NCI-H510A treated with DMSO at 0.1 percent for 48 hours (cell line): Measurements from ENCODE around the gene USH1C.

Experiments
- DNase-seq: peaks from one replicate; lab custom pipeline; 2025; lab: John Stamatoyannopoulos, UW

USH1C gene

DNA sequence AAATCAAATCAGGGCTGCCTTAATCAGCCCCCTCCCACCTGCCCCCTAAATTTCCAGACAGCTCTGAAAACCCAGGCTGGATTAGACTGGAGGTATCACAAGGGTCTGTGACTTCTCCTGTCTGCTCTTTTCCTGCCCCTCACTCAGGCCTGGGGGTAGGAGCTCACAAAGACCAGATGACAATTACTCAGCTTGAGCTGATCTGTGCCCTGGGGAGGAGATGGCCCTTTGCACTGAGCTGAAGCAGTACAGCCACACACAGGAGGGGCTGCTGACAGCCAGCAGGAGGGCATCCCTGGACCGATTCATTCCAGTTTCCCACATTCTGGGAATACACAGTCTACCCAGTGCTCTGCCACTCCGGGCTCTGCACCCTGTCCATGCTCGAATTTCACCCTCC is 71.7 kb downstream of the USH1C start:
- no peak for DNase-seq

DNA sequence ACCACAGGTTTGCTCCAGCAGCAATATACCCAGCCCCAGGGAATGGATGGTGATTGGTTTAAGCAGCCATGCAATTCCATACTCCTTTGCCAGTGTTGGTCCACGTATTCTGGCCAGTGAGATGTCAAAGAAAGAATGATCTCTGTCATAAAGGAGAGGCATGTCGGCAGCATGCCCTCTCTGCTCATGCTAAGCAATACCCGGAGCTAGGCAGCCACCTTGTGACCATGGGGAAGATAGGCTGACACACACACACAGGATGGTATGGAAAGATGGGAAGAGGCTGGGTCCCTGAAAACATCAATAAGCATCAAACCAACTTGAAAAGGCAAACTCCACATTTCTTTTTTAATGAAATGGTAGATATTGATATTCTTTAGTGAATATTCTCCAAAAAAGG is 72.7 kb downstream of the USH1C start:
- DNase-seq = no peak

DNA sequence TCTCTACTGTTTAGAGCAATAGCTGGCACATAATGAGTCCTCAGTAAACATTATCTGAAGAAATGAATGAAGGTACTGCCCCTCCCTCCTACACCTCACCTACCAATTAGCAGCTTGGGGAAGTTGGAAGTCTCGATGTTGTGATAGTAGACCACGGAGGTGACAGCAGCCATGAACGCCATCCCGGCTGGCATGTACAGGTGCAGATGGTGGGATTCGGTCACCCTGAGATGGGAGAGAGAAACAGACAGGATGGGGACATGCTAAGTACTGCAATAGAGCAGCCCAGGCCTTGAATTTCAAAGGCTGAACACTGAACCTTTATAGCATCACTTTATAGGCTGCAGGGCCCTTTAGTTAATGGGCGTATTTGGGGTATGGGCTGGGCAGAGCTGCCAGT is 74.2 kb downstream of the USH1C start:
- DNase-seq = no peak

DNA sequence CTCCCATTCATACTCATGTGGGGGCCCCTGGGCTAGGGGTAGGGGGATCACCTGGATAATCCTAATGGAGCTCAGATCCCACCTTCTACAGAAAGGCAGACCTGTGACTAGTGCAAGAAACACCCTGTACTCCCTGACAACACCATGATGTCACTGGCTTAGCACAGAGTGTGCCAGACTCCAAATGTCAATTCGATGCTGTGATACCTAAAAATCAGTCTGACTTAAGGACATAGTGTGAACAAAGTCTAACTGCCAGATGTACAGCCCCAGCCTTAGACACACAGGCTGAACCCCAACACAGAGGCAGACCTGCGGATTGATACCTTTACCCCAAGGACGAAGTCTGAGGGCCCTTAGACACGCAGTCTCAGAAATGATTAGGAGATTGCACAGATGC is 76.1 kb downstream of the USH1C start:
- DNase-seq = no peak

DNA sequence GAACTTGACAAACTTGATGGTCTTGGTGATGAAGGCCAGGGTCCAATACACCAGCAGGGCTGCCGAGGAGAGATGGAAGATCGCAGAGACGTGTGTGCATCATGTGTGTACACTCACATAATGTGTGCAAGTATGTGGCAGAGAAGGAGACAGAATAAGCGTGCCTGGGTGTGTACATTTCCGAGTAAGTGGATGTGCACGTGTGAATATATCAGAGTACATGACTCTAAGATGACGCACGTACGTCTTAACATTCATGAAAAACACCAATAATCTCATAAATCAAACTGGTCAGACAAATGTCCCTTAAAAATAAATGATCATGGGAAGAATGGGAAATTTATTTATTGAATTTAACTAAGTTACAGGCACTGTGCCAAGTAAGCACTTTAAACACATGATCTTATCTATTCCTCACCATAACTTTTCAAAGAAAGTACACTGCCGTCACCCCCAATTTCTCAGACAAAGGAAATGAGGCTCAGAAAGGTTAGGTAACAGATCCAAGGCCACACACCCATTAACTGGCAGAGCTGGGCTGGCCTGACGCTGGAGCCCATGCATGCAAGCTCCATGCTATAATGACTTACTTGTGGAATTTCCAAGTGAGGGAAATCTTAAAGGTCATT is 80.6 kb downstream of the USH1C start:
- no peak for DNase-seq

DNA sequence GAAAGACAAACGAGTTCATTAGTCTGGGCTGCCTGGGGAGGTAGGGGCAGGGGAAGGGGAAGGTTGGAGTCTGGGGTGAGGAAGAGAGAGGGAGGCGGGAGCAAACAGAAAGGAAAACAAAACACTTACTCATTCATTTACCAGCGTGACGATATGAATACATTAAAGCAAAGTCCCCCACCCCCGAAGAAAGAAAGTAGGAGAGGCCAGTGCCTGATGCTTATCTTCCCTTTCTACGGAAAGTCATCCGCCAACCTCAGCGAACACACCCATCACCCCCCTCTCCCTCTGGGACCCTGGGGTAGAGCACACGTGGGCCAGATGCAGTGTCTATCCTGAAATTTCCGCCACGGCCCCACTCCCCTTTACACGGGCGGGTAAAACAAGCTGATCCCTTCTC is 81.3 kb downstream of the USH1C start:
- DNase-seq = no peak

DNA sequence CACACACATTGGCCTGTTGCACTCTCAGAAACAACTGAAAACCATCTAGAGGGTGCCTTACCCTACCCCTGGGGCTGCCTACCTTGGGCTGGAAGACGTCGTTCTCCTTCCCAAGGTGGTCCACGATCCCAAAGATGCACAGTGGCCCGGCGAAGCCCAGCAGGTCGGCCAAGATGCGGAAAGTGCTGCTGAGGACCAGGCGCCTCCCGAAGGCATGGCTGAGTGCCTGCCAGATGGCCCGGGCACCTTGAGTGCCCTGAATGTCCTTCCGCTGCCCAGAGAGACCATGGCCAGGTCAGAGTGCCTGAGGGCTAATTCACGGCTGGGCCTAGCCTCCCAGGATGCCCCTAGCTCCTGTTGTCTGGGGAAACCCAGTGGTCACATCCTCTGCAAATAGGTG is 83.8 kb downstream of the USH1C start:
- no peak for DNase-seq

DNA sequence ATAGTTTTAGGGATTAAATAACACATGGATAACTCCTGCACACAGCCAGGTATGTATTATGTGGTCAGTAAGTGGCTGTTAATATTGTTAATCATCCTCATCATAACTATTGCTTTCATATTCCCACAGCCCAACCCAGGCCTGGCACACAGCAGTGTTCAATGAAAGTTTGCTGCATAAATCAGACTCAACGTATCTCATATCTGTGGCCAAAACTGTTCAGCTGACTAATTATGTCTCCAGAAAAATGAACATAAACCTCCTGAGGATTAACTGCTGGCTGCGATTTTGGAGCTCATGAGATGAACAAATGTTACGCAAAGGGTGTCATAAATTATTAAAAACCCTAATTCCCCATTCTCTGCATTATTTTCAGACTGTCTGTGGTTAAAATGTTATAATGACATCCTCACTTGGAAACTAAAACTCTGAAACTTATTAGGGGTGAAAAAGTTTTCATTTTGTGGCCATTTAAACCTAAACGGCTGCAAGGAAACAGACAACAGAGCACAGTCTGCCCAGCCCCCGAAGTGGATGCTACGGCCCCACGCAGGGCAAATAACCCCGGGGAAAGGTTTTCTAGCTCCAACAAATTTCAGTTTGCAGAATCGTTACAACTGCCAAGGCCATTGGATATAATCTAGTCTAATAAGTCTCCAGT is 84.8 kb downstream of the USH1C start:
- no peak for DNase-seq

DNA sequence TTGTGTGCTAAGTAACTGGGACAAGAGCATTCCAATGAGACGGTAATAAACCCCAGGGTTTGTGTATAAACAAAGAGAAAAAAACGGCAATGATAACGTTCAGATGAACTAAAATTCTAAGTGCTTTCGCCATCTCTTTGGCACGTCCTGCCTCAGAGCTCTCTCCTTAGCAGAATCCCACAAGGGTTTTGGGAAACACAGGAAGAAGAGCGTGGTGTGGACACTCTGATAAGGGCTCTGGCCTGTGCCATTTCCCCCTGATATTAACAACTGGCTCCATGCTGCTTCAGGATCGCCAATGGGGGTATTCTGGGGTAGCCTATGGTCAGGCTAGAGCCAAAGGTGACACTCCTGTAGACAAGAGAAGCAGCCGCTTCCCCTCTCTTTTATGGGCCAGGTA is 85.9 kb downstream of the USH1C start:
- no peak for DNase-seq

DNA sequence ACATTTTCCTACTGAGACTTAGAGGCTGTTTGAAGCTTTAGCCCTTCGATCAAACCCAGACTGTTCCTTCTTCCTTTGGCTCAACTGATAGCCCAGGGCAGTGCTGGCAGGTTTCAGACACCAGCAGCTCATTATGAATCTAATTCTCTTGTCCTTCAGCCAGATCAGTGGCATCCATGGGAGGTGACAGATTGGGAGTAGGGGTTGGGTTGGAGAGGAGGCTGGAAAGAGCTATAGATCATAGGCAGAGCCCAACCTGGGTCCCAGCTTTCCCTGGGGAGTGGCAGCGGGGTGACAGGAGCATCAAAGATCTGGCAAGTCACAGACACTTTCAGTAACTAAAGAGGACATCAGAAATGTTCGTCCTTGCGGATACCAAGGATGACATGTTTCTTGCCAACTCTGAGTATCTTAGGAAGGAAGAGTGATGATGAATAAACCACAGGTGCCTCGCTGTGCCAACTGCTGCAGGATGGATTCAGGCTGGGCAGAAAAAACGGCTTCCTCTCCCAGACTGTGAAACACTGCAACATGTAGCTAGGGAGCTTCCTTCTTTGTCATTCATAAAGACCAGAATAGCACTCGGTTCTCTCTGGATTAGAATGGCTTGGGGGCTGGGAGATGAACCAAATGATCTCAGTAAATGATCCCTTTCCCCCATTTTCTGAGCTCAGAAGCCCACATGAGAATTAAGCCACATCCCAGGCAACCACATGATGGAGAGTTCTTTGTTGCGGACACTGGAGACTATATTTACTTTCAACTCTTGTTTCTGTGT is 86.6 kb downstream of the USH1C start:
- DNase-seq = no peak

DNA sequence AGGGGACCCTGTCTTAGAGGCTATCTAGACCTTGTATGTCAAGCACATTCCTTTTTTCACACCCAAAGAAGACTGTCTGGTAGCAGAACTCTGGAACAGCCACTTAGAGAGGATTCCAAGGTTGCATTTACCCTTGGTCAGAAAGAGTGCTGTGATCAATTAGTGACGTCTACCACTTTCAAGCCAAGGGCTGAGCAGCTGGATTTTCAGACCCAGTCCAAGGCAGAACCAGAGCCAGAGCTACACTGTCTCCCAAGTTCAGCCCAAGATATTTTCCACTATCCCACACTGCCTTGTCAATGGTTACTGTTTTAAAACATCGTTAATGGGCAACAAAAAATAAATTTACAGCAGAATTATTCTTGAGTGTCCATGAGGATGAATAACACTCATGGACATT is 91.5 kb downstream of the USH1C start:
- DNase-seq = no peak

DNA sequence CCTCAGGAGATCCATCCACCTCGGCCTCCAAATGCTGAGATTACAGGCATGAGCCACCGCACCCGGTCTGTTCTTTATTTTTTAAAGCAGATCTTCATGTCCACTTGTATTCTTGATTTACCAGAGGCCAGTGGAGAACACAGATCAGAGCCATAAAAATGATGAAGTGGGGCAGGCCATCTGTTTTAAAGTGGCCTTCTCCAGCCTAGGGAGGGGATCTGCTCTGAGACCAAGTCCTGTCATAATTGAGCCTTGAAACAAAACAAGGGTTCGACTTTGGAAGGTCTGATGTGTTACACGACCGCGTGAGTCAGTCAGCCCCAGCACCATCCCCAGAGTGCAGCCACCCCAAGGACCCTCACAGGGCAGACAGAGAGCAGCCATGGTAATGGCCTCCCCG is 95.1 kb downstream of the USH1C start:
- no peak for DNase-seq

DNA sequence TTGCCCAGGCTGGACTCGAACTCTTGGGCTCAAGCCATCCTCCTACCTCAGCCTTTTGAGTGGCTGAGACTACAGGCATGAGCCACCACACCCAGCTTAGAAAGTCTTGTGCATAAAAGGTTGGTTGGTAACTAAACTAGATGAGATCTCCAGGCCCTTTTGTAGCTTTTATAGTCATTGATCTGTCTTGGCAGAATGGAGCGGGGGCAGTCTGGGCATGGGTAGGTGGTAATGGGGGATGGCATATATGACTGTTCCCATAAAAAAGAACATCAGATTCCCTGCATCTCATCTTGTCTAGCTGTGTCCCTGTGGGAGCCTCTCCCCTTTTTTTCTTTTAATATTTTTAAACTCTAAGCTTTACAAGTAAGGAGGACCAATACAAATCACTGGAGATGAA is 97.7 kb downstream of the USH1C start:
- no peak for DNase-seq

DNA sequence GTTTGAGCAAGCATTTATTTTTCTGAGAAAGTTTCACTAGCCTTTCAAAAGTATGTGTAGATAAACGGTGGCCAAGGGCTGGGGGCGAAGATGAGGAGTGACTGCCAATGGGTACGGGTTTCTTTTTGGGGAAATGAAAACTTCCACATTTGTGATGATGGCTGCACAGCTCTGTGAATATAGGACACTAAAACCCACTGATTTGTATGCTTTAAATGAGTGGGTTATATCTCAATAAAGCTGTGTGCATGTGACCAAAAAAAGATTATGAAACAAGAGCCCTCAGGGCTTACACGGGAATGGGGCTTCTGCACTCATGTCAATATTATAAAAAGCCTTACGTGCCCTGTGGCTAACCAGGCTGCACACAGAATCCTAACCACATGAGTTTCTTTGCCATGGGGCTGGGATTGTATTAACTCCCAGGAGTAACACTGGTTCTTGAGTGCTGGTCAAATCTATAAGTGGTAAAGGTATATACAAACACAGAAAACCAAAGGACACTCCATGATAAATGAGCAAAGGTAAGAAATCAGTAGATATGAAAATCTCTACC is 98.9 kb downstream of the USH1C start:
- DNase-seq = no peak

DNA sequence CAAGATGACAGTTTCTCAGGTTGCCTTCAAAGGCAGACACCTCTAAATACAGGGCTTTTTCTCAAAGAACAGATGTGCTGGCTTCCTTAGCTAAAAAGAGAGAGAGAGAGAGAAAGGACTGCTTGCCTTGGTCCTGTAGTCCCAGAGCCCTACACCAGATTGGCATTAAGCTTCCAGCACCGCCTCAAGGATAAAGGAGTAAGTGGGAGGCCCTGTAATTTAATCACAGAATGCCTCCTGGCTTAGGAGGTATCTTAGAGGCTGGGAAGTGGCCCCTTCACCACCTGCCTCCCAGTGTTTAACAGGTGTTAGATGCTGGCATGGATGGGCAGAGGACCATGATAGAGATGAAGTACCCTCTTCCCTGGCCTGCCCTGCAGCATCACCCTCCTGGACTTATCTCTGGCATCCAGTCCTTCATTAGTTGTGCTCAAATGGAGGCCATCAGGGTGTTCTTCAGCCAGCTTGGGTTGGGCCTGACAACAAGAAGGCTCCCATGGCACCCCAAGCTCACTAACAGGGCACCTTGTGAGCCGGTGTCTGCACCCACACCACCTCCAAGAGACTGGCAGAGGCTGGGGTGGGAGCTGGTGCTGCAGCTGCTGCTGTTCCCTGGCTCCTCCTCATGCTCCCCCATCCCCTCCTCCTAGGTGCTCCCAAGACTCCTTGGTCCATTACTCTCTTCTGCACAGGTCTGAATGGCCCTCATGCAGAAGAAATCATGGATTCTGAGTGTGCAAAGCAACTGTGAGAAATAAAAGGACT is 100.1 kb downstream of the USH1C start:
- peak; percentile 1 for DNase-seq
